Omental fat pad (tissue), 4 donors: ENCODE results near the gene C3orf20. TPM values are rescaled to one million over a fixed set of nuclear protein-coding genes. Genes with fewer than 3 reads are reported as not detected.

ENCODE experiments used
- ATAC-seq: fragments of 150-250 bp; one replicate; pipeline ENCODE4 v1.9.1; 2016; ENCODE audit warnings: mild to moderate bottlenecking, moderate library complexity; ENCODE audit not compliant: low FRiP score
- DNase-seq: peaks from one replicate; pipeline ENCODE4 v3.0.0-alpha.2; 2019; ENCODE audit warnings: low spot score
- total RNA-seq, 4 donors: library from RNA; depleted of rRNA; stranded (reverse); fragments of >200 nt; gene quantifications; one replicate each; pipeline ENCODE4 v1.1.0, GENCODE V29; 2016
- TF ChIP-seq, protein P1 (sequence below), 3 donors: fragments of 450-650 bp; IDR thresholded peaks; one replicate each; pipeline ENCODE4 v1.5.1; 2016 to 2017; ENCODE audit warnings: antibody characterized with exemption in 3 of 3, mild to moderate bottlenecking in 3 of 3, moderate library complexity in 2 of 3

C3orf20 gene
- total RNA-seq, 4 donors from 2014 or later: 0.12 to 0.28 TPM; not detected in 2

DNA sequence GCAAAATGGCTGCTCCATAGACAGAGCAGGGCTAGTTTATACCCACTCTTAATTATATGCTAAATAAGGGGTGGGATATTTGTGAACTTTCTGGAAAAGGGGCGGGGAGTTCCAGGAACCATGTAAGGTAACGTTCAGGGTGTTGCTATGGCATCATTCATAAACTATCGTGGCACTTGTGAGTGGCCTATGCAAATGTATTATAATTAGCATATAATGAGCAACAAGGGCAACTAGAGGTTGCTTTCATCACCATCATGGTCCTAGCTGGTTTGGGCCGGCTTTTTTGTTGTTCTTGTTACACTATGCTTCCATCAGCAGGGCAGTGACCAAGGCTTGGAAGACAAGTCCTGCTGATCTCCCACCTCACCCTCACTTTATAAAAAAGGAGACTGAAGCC, 100.6 kb downstream of the C3orf20 start:
- ATAC-seq (no peak), DNase-seq (no peak)
- TF ChIP-seq, protein P1, sequence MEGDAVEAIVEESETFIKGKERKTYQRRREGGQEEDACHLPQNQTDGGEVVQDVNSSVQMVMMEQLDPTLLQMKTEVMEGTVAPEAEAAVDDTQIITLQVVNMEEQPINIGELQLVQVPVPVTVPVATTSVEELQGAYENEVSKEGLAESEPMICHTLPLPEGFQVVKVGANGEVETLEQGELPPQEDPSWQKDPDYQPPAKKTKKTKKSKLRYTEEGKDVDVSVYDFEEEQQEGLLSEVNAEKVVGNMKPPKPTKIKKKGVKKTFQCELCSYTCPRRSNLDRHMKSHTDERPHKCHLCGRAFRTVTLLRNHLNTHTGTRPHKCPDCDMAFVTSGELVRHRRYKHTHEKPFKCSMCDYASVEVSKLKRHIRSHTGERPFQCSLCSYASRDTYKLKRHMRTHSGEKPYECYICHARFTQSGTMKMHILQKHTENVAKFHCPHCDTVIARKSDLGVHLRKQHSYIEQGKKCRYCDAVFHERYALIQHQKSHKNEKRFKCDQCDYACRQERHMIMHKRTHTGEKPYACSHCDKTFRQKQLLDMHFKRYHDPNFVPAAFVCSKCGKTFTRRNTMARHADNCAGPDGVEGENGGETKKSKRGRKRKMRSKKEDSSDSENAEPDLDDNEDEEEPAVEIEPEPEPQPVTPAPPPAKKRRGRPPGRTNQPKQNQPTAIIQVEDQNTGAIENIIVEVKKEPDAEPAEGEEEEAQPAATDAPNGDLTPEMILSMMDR (IDR thresholded peaks at IDR 0.05): no peak

DNA sequence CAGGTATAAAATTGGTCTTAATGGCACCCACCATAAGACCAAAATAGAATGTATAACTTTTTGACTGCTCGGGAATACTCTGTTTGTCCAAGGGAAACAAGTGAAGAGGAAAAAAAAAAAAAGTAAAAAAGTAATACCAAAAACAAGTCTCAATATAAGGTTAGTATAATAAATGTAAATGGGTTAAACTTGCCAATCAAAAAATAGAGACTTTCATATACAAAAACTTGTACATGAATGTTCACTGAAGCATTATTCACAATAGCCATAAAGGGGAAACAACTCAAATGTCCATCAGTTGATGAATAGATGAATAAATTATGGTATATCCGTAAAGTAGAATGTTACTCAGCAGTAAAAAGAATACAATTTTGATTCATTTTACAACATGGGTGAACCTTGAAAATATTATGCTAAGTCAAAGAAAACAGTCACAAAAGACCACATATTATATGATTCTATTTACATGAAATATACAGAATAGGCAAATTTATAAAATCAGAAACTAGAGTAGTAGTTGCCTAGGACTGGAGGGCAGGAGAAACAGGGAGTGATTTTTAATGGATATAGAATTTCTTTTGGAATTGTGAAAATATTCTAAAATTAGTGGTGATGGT, 104.2 kb downstream of the C3orf20 start:
- TF ChIP-seq, protein P1 (IDR thresholded peaks at IDR 0.05): no peak
- DNase-seq: no peak
- no peak for ATAC-seq

DNA sequence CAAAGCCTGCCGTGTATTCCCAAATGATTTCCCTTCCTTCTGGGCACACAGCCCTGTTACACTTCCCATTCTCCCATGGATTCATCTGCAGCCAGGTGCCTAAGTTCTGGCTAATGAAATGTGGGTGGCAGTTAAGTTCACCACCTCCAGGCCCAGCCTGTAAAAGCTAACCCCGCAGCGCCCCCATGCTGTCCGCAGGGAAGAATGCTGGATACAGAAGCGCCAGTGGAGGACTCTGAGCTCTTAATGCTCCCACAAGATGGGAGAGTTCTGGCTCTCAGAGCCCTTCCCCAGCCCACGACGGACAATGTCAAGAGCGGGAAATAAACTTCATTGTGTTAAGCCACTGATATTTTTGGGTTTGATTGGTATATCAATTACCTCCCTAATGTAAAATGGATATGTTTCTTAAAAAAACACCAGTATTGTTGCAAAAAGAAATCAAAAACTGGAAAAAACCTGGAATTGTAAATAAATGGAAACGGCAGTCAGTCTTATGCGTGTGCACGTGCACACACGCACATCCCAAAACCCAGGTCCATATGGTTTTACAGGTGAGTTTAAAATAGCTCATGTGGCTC, 106.1 kb downstream of the C3orf20 start:
- DNase-seq: peak; percentile 22
- no peak for ATAC-seq
- TF ChIP-seq, protein P1 (IDR thresholded peaks at IDR 0.05): no peak

DNA sequence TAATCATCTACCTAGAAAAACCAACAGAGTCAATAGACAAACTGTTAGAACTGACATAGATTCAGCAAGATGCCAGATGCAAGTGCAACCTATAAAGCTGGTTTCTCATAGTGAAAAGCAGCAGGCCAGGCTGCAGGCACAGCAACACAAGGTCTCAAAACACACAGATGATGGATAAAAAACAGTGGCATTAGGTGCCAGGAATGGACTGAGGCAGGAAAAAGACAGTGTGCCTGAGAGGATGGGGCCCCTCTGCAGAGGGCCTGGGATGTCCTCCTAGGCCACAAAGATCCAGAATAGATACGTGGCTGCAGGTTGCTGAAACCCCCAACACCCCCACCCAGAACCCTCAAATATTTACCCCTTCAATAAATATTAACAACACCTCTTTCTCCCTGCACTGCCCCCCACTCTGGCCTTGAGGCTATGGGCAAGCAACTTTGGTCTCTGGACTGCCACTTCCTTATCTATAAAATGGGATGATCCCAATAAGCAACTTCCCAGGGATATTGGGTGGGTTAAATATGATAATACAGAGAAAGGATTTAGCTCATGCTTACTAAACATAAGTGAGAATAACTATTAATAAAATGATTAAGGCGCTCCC, 108.6 kb downstream of the C3orf20 start:
- TF ChIP-seq, protein P1 (IDR thresholded peaks at IDR 0.05): no peak
- DNase-seq (no peak), ATAC-seq (no peak)

DNA sequence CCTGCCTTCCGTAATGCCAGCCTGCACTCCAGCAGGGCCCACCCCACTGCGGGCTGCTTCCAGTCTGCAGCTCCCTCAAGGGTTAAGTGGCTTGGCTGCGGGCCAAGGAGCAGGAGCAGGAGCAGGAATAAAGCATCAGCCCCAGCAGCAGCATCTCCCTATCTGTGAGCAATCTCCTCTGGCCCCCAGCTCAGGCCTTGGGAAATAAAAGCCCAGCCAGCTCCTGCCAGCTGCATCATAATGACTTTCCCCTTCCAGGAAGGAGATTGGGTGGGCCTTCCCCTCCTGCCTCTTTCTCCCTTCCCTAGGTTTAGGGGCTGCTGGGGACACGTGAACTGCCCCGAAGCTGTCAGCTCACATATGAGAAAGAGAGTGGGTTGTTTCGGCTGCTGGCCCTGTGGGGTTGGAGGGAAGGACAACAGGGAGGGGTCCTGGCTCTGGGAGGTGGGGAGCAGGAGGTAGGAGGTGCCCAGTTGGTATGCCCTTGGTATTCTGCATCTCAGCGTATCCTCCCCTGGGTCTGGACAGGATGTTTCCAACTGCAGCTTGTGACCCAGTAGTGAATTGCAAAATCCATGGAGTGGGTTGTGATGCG, 109.2 kb downstream of the C3orf20 start:
- DNase-seq (peak; percentile 21), ATAC-seq (peak; percentile 54)
- TF ChIP-seq, protein P1 (IDR thresholded peaks at IDR 0.05): no peak

DNA sequence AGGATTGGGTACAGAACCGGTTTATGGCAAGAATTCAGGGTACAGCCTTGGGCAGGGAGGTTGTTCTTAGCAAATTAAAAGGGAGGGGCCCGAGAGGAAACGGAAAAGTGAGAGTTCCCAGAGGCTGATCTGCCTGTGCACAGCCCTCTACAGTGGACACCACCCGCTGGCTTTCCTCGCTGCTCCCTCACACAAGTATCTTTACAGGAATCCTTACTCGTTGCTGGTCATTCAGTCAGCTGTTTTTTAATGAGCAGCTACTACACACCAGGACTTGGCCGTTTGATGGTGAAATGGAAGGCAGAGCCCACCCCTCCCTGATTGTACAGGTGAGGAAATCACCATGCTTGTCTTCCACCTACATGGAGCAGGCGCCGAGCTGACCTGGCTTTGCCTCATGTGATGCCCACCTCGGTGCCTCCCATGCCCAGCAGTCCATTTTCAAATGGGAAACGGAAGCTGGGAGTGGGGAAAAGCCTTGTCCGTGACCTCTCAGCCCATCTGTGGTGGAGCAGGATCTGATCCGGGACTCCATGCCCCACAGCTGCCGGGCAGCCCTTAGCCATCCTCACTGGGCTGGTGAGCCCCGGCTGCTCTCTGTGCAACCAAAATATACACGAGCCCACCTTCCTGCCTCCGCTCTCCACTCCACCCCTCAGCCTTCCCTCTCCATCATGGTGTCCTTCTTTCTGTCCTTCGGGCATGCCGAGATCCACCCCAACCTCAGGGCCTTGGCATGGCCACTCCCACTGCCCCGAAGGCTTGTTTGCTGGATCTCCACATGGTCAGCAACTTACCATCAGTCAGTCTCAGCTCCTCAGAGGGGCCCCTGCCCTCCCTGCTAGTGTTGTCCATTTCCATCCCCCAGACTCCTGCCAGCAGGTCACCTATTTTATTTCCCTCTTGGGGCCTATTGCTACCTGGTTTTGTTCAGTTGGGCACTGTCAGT, 110.5 kb downstream of the C3orf20 start:
- peak; percentile 18 for DNase-seq
- TF ChIP-seq, protein P1 (IDR thresholded peaks at IDR 0.05): no peak
- ATAC-seq: no peak
